HG03520 (cell line): Measurements from ENCODE around the gene ZNF592.
"Not testable (repeated sequence)": the region's sequence is repeated elsewhere in the genome, so short reads cannot be mapped to it uniquely, and the experiment has no call there.

Experiments
- ATAC-seq: cut with Tn5 transposase; IDR thresholded peaks from one replicate; pipeline ENCODE4 v1.9.1; 2021; ENCODE audit warnings: mild to moderate bottlenecking, moderate library complexity; ENCODE audit not compliant: unreplicated experiment

Gene ZNF592

DNA sequence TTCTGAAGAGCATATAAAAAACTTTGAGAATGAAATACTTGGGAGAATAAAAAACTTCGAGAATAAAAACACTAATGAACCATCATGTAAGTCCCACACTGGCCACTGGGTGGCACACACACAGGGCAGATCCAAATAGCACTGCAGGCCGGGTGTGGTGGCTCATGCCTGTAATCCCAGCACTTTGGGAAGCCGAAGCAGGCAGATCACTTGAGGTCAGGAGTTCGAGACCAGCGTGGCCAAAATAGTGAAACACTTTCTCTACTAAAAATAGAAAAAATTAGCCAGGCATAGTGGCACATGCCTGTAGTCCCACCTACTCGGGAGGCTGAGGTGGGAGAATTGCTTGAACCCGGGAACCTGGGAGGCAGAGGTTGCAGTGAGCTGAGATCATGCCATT, 97.2 kb downstream of the ZNF592 start:
- ATAC-seq, result not testable (repeated sequence)

DNA sequence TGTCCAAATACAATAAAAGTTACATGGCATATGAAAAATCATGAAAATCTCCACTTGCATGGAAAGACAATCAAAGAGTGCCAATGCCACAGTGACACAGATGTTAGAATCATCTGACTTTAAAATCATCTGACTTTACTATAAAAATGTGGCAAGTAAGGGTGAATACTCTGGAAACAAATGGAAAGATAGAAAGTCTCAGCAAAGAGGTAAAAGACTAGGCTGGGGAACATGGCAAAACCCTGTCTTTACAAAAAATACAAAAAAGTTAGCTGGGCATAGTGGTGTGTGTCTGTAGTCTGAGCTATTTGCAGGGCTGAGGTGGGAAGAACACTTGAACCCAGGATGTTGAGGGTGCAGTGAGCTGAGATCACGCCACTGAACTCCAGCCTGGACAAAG, 97.9 kb downstream of the ZNF592 start:
- ATAC-seq, result no peak

DNA sequence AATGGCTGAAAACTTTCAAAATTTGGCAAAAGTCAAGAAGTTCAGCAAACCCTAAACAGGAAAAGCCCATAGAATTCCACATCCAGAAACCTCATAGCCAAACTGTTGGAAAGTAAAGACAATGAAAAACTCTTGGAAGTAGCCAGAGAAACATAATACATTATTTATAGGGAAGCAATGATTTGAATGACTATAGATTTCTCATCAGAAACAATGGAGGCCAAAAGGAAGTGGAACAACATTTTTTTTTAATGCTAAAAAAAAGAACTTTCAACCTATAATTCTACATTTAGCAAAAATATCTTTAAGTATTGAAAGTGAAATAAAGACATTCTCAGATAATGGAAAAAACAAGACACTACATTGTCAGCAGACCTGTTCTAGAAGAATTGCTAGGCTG, 99.0 kb downstream of the ZNF592 start:
- ATAC-seq, result no peak

DNA sequence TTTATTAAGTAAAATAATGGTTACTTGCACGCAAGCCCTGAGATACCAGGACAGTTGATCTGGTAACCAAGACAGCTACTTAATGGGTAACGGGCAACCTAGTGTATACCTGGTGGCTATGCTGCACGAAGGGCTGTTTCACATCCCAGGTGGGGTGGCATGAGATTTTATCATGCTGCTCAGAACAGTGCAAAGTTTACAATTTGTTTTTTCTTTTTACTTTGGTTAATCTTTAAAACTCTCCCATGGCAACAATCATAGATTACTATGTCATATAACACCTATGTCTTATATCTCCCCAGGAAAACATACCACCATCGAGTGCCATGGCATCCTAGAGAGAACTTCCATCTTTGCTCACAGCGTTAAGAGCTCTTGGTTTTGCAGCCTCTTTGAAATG, 103.8 kb downstream of the ZNF592 start:
- ATAC-seq, result no peak

DNA sequence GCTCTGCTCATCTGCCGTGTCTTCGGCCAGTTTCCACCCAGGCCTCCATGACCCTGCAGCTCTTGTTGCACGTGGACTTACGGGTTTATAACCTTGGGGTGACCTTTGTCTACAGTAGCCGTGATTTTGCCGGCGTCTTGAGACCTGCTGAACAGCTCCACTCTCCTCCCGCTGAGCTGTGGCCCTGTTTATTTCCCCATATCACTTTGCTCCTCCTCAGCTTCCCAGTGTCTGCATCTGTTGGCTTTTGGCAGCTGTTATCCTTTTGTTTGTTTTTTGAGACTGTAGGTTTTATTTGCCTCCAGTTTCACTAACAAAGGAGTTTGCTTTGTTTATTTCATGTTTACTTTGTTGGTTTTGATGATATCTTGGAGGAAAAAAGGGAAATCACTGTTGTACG, 106.7 kb downstream of the ZNF592 start:
- no peak for ATAC-seq

DNA sequence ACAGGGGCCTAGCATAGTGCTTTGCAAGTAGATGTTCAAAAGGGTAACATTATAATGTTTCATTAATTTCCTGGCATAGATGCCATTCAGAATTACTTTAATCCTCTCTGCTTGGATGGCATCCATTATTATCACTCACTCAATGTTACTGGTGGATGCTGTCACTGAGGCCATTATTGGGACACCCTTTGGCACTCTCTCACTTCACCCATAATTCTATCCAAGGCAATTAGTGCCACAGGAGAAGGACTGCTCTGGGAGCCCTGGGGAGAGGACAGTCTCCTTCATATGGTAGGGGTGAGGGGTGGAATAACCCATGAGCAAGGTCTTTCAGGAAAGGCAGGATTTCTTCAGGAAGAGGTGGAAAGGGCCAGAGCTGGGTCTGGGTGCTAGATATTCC, 107.4 kb downstream of the ZNF592 start:
- ATAC-seq, result no peak
